Nucleus accumbens (tissue), 56 donors: ENCODE data around the gene ROR1.

Source experiments
- DNase-seq, 56 donors: peaks; one replicate each; lab custom pipeline; 2025; lab: John Stamatoyannopoulos, UW

The ROR1 gene

DNA sequence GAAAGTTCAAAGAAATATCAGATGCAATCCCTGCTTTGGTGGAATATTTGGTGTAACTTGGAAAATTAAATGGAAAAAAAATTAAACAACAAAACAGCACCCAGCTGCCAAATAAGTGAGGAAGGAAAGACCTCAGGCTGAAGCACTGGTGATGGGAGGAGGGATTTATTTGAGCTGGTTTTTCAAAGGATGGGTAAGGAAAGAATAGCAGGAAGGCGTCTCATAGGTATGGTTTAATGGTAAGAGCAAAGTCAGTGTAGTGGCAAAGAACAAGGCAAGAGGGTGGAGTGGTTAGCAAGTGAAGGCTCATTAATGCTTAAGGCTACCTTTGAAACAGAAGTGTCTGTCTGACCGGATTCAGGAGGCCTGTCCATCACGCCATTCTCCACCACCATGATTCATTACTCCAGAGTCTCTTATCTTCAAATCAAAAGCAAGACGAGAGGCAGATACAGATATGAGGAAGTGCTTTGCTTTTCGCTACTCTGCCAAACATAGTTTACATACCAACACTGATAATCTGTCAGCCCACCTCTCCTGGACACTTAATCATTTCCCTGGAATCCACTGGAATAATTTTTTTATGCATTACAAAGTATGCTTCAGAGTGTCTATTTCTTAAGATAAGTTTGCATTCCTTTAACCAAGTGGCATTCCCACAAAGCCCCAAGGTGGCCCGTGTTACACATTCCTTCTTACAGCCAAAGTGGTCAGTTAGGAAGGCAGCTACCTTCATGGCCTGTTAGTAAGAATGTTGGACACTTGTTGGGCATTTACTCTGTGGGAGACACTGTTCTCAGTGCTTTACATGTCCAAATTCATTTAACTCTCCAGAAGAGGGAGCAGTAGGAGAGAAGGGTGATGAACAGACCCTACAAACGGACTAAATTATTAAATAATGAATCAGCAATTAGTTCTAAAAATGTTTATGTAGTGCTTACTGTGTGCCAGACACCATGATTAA, 146.6 kb downstream of the ROR1 start:
- DNase-seq, result no peak

DNA sequence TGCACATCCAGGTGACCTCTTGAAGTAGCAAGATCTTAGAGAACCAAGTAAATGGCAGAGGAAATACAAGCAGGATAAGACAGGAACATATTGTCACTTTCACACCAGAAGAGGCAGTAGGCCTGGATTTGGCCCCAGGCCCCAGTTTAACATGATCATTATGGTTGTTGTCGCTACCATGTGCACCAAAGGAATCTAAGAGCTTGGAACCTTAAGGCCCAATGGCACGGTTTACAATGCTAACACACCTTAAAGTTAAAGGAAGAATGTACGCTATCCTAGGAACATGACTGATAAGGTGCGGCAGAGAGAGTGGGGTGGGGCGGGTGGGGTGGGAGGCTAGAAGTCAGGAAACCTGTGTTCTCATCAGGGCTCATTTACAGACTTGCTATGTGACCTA, 147.5 kb downstream of the ROR1 start:
- no peak for DNase-seq

DNA sequence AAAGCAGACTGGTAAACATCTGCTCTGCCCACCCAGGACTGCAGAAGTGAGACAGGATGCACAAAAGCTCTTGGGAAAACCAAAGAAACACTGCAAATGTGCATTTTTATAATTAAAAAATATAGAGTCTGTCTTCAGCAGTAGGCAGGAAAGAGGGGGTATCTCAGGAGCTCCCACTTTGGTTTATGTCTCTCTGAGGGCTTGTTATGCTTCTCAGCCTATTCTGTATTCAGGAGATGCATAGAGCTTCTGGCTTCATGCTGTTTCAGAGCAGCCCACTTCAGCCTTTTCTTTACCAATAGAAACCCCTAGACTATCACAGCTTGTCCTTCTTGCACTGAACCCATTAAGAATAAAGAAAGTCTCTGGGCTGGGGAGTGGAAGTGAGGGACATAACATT, 148.0 kb downstream of the ROR1 start:
- no peak for DNase-seq

DNA sequence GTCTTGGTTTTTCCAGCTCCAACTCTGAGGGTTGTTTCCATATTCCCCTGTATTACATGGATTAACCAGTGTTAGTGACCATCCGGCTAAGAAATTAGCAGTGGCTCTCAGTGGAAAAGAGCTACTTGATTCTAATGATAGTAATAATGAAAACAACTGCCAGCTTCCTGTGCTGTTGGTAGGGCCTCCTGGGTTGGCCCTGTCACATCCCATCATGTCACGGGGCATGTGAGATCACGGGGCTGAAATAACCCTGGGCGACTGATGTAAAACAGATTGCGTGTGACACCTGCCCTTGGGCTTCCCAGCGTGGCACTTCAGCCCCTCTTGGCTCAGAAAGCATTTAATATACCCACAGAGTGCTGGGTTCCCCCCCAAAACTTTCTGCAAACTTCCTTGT, 149.0 kb downstream of the ROR1 start:
- no peak for DNase-seq

DNA sequence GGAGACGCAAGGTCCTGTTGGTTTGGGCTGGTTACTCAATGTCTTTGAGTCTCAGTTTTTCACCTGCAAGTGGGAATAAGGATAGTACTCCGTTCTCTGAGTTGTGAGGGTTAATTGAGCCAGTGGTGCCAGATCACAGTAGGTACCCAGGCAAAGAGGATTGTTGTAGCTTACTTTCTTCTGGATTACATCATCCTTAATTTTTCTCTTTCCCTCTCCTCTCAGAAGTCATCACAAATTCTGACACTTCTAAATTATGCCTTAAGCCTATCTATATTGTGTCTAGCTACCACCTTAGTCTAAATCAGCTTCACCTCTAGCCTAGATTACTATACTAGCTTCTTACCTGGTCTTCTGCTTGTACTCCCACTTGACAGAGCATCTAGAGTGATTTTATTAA, 149.5 kb downstream of the ROR1 start:
- no peak for DNase-seq

DNA sequence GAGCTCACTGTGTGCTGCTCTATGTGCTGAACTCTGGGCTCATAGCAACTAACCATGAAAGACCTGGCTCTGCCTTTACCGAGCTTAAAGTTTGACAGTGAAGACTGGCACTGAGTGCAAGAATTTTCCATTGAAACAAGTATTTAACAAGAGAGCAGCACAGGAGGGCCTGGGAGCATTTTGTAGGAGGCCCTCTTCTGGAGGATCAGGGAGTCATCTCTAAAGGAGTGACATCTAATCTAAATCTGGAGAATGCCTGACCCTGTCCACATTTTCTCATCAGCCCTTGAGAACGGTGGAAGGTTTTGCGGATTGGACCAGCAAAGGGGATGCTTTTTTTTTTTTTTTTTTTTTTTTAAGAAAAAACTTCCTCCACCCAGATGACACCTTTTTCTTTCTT, 150.8 kb downstream of the ROR1 start:
- no peak for DNase-seq

DNA sequence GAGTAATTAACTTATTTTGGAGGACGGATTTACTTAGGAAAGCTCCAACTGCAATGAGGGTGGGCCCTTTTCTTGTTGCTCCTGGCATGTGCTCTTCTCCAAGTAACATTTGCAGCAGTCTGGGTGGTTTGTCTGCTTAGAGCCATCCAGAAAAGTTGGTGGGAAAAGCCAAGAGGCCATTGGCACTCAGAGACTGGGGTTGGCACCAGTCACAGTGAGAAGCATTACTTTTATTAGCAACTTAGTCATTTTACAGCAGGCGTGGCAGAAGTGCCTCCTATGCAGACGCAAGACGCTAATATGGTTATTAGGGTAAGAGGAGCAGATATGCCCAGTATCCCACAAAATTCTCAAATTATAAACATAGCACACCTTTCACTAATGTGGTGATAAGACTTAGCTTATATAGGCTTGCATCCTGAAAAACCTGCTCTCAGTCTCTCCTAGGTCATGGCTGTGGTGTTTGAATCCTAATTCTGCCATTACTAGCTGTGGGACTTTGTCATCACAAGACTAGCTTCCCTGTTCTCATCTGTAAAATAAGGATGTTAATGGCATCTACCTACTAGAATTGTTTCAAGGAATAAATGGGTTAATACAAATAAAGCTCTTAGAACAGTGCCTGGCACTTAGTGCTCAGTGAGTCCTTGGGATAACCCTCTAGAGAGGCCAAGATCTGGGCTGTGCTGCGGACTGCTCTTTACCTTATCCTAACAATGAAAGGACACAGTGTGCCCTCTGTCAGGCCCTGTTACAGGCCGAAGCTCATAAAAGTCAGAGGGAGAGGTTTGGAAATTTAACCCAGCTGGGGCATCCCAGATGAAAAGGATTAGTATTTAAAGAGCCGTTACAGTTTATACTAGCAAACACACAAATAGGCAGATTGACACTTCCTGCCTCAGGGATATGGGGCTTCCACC, 154.6 kb downstream of the ROR1 start:
- DNase-seq, result no peak

DNA sequence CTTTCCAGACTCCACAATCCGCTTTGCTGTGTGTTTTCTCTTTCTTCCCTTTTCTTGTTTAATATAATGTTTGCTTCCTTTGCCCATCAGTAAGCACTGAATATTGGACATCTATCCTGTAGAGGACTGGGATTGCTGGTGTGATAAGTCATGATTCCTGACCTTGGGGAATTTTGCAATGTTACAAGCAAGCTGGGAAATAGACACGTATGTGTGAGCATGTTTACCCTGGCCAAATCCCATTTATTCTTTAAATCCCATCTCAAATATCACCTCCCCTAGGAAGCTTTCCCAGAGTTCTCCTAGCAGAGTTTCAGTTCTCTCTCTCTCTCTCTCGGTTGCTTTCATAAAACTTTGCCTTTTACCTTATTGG, 155.3 kb downstream of the ROR1 start:
- no peak for DNase-seq

DNA sequence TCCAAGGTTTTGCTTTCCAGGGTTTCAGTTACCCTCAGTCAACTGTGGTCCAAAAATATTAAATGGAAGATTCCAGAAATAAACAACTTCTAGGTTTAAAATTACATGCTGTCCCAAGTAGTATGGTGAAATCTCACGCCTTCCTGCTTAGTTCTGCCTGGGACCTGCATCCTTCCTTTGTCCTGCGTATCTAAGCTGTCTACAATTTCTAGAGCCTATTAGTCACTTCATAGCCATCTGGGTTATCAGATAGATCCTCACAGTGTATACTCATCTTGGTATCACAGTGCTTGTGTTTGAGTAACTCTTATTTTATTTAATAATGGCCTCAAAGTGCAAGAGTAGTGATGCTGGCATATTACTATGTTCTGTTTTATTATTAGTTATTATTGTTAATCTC, 157.7 kb downstream of the ROR1 start:
- DNase-seq, result no peak

DNA sequence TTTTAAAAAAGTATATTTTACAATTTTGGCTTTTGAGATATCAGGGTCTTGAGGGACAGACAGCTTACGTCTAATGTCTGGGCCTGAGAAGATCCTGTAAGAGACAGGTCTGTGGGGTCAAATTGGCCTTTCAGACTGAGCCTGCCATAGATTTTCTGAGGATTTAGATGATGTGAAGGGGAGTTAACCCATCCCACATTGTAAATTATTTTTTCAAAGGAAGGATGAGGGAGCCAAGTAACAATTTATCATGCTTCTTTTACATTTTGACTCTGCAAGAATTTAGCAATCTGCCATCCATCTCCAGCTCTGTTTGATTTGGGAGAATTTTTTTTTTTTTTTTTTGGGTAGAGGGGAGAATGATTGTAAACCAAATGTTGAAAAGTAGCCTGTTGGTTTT, 160.9 kb downstream of the ROR1 start:
- no peak for DNase-seq

DNA sequence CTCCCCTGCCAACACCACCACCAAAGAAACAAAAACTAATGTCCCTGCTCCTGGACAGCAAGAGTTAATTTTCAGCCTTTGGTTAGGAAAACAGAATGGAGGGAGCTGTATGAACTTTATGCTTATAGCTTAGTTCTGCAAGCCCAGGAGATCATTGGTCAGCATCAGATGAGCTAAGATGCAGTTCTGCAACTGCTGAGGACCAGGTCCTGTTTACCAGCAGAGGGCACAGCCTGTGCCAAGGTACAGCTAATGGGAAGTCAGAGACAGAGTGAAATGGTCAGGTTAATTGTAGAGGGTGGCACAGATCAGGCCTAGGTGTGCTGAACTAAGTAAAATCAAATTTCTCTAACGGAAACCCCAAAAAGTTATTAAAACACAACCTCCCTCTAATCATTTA, 161.3 kb downstream of the ROR1 start:
- peak in 1 of 56 donors; percentile 14 for DNase-seq

DNA sequence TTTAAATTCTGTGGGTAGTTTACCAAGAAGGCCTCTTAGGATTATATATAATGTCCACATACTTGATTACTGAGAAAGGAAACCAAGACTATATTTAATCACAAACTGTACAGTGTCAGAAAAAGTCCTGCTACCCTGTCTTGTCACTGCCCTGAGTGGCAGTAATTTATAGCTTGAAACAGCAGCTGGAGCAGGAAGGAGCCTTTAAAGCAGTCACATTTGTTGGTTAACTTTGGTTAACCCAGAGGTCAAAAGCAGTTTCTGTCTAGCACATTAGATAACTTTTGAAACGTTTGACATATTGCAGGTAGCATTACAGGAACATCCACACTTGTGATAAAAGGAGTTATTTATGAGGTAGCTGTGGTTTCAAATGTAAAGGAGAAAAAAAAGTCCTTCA, 161.7 kb downstream of the ROR1 start:
- DNase-seq, result no peak

DNA sequence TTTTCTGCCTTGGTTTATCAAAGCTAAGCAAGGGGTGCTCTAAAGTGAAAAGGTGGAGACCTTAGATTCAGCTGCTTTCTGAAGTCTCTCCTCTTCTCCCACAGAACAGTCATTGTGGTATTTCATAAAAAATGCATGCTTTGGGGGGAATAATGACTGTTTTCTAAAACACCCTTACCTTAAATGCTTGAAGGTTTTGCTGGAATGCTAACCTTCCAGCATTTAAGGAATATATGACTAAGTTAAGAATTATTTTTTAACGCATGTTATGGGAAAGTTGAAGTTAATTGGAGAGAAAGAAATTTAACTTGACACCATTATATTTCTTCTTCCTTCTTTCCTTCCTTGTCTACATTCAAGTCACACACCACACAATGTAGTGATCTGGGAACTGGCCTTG, 162.5 kb downstream of the ROR1 start:
- DNase-seq, result no peak

DNA sequence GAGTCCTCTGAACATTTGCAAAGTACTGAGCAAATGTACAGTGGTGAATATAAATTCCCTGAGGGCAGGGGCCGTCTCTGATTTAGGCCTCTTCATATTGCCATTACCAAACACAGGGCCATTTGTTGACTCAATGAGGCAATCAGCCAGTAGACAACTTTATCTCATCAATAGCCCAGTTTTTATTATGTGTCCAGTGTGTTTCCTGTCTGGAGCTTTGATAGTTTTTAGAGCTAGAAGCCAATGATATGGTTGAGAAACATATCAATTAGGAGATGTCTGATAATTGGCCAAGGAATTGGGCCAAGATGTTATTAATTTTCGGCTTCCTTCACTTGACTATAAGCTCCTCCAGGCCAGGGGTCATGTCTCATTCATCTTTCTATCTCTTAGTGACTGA, 163.0 kb downstream of the ROR1 start:
- DNase-seq, result no peak

DNA sequence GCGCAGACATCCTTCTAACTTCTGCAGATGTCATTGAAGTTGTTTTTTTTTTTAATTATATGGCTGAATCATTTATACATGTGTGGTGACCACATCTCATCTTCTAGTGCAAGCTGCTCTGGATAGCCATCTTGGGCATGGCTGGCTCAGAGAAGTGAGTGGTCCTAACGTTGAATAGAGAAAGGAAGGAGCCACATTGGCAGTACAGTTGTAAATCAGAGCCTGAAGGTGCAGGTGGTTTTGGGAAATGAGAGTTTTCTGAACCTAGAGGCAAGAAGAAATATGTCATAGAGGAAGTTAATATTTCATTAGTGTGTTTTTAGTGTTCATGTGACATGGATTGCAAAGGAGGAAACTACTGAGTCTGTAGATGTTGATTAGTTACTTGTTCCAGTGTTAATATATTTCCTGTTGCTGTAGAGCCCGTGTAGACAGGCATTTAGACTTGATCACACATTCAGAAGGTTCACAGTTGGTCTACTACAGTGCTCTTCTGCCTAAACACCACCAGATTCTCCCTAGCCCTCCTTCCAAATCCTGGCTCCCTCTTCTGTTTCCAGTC, 163.7 kb downstream of the ROR1 start:
- DNase-seq, result no peak

DNA sequence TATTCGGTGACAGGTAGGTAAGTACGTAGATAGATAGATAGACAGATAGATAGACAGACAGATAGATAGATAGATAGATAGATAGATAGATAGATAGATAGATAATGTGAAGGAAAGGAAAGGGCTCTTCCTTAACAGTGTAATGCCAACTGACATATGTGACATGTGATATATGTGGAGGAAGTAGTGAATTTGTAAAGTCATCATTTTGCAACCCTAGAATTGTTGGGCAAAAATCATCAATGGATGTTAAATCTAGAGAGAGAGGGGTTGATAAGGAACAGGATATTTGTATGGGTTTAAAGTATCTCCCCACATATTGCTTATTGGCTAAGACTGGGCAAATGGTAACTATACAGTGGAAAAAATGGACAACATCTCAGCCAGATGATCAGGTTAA, 166.6 kb downstream of the ROR1 start:
- no peak for DNase-seq

DNA sequence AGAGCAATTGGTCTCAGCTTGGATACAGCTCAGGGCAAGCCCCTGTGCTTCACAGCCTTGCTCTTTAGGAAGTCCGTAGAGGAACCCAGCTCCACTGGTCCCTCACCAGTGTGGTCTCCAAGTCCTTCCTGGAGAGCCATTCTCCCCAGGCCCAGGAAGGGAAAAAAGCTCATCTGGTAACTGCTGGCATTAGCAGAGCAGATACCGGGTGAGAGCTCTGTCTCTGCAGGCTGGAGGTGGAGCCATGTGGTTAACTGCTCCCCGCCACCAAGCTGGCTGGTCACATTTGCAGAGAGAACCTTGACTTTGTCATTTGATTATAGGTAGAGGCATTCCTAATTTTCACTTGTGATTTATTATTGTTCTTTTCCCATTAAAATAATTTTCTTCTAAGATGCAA, 169.6 kb downstream of the ROR1 start:
- no peak for DNase-seq

DNA sequence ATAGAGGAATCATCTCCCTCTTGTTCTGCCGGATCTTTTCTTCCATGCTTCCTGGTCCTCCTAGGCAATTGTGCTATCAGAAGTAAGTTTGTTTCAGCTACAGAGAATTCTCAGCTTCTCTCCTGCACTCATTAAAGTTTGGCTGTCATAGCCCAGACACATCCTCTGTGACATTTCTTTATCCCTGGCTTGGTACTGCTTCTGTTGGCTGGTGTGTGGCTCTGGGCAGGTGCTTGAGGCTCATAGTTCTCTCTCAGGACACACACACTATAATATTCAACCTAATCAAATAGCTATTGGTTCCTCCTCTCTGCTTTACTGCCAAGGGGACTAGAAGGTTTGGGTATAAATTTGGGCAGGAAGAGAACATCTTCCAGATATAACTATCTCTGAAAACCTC, 172.1 kb downstream of the ROR1 start:
- no peak for DNase-seq

DNA sequence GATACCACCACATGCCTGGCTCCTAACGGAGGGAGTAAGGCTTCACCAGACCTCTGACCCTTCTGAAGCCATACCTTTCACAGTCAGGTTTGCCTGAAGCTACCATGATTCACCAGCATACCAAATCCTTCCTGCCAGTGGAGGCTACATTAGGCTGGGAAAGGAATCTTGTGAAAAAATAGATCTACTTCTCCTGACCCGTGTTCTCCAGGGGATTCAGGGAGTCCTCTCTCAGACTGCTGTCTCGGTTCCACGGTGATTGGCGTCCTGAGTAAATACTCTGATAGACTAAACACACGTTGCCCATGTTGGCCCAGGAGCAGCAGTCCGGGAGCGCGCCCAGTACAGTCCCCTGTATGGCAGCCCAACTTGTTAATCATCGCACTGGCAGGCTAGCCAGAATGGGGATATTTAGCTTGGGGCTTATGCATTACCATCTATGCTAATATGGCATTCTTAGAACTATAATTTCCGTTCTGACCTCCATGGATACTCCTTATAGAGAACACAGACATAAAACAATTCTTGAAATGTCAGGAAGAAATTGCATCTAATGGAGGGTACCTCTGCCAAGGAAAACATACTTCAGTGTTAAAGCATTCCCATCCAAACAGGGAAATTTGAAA, 173.2 kb downstream of the ROR1 start:
- no peak for DNase-seq

DNA sequence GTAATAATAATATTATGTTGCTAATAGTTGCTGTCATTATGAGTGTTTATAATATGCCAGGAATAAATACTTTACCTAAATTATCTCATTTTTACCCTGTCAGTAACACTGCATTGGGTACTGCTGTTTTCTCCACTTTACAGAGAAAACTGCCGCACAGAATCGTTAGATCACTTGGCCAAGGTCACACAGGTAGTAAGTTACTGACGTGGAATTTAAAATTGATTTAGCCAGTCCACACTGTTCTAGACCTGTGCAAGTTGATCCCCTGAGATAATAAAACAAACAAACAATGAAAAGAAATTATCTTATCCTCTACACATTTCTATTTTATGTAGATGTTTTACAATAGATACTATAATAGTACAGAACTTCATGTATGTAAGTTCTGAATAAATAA, 174.1 kb downstream of the ROR1 start:
- no peak for DNase-seq

DNA sequence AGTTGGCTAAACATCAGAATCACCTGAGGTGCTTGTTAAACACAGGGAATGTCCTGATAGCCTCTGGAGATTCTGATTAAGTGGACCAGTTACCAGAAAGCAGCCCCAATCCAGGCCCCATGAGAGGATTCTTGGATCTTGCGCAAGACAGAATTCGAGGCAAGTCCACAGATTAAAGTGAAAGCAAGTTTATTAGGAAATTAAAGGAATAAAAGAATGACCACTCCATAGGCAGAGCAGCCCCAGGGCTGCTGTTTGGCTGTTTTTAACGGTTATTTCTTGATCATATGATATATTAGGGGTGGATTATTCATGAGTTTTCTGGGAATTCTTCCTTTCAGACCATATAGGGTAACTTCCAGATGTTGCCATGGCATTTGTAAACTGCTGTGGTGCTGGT, 176.2 kb downstream of the ROR1 start:
- no peak for DNase-seq
